ENCODE data around the gene FAM98B.

- TF ChIP-seq POLR2A (IDR thresholded peaks at IDR 0.05; ENCODE audit: low read length) (no peak), CTCF (IDR thresholded peaks at IDR 0.05) (no peak), E2F6 (IDR thresholded peaks at IDR 0.05; ENCODE audit: borderline replicate concordance, low read depth) (no peak)
These were observed 49.6 kb downstream of the FAM98B start for GRCh38 chr15:38503496-38503895.
